HG02938 (cell line): ENCODE results near the gene SKI.

ENCODE experiments used
- ATAC-seq: cut with Tn5 transposase; IDR thresholded peaks from one replicate; pipeline ENCODE4 v1.9.1; 2021; ENCODE audit warnings: mild to moderate bottlenecking, moderate library complexity; ENCODE audit not compliant: unreplicated experiment

The SKI gene

DNA sequence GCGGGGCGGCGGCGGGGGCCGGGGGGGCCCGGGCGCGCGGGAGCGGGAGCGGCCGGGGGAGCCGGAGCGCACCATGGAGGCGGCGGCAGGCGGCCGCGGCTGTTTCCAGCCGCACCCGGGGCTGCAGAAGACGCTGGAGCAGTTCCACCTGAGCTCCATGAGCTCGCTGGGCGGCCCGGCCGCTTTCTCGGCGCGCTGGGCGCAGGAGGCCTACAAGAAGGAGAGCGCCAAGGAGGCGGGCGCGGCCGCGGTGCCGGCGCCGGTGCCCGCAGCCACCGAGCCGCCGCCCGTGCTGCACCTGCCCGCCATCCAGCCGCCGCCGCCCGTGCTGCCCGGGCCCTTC is 546 bp downstream of the SKI start:
- no peak for ATAC-seq

DNA sequence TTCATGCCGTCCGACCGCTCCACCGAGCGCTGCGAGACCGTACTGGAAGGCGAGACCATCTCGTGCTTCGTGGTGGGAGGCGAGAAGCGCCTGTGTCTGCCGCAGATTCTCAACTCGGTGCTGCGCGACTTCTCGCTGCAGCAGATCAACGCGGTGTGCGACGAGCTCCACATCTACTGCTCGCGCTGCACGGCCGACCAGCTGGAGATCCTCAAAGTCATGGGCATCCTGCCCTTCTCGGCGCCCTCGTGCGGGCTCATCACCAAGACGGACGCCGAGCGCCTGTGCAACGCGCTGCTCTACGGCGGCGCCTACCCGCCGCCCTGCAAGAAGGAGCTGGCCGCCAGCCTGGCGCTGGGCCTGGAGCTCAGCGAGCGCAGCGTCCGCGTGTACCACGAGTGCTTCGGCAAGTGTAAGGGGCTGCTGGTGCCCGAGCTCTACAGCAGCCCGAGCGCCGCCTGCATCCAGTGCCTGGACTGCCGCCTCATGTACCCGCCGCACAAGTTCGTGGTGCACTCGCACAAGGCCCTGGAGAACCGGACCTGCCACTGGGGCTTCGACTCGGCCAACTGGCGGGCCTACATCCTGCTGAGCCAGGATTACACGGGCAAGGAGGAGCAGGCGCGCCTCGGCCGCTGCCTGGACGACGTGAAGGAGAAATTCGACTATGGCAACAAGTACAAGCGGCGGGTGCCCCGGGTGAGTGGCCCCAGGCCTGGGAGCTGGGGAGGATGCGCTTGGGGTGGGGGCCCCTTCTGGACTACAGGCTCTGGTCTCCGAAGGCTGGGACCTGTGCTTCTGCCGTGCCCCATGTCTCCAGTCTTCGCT is 1.1 kb downstream of the SKI start:
- no peak for ATAC-seq

DNA sequence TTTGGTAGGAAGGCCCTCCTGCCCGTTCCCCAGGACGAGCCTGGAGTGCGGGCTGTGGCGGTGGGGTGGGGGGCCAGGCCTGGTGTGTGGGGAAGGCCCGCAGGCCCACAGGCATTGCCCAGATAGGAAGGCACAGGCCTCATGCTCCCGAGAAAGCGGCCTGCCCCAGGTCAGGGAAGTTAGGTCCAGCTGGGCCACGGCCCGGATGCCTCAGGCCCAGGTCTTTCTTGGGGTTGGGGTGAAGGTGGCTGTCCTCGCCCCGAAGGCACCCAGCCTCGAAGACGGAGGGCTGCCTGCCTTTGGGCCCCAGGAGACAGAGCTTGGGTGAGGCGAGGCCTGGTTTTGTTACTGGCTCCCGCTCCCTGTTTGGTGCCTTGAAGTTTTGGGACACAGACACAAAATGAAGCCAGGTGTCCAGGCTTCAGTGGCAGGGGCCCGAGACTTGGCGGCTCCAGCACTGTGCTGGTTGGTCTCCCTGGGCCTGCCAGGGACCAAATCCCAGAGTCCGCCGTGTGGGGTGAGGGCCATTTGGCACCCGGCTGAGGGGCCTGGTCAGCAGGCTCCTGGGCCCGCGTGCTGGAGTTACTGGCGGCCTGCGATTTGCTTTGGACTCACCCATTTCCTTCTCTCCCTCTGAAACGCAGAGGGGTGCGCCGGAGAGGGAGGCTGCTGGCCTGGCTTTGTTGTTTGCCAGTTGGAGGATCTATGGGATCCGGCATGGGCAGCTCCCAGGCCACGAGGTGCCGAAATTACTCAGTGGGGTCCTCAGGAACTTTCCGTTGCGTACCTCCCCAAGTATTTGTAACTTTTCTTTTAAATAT is 2.0 kb downstream of the SKI start:
- ATAC-seq, result no peak

DNA sequence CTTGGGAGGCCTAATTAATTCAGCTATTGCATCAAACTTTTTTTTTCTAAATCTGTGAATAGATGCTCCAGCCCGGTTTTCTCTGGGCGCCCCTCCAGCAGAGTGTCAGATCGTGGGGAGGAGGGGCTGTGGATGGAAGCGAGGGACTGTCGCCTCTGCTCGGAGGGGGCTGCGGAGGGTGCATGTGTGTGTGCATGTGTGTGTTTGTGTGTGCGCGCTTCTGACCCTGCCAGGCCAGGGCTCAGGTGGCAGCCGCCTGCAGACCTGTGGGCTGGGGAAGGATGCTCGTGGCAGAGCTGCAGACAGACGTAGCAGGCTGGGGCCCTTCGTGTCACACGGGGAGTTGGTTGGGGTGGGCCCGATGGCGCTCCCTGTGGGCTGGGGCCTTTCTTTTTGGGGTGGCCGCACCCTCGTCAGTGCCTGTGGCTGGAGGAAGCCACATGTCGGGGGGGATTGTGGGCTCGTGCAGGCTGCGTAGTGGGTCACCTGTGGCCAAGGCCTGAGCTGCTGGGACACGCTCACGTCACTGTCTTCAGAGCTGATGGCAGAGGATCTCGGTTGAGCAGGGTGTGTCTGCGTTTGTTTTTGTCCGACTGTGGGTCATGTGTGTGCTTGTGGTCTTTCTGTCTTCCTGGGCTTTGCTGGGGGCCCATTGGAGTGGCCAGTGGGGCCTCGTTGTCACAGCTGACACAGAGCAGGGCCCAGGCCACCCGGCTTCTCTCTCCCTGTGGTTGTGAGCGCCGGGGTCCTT is 2.8 kb downstream of the SKI start:
- no peak for ATAC-seq

DNA sequence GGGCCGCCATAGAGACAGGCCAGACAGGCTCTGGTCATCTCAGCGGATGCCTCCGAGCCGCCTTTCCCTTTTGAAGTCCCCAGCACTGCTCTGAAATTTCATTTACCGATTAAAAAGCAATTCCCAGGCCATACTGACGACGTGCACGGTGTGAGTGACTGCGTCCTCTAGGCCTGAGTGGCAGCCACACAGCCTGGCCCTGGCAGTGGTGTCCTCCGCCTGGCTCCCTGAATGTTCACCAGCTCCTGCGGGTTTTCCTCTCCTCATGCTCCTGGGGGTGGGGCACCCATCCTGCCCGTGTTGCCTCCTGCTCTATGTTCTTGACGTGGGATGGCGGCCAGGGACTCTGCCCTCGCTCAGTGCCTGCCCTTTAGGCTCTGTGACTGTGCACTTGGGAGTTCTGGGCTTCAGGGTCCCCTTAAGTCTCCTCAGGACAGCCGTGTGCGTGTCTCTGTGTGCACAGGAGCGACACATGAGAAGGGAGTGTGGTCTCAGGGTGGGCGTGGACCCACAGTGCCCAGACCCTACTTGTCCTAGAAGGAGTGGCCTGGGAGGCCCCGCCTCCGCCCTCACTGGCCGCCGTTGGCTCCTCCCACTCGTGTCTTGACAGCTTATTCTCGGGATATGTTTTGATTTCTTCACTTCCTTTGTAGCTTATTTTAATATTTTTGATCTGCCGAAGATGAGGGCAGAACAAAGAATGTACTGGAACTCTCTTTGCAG is 3.6 kb downstream of the SKI start:
- ATAC-seq, result no peak

DNA sequence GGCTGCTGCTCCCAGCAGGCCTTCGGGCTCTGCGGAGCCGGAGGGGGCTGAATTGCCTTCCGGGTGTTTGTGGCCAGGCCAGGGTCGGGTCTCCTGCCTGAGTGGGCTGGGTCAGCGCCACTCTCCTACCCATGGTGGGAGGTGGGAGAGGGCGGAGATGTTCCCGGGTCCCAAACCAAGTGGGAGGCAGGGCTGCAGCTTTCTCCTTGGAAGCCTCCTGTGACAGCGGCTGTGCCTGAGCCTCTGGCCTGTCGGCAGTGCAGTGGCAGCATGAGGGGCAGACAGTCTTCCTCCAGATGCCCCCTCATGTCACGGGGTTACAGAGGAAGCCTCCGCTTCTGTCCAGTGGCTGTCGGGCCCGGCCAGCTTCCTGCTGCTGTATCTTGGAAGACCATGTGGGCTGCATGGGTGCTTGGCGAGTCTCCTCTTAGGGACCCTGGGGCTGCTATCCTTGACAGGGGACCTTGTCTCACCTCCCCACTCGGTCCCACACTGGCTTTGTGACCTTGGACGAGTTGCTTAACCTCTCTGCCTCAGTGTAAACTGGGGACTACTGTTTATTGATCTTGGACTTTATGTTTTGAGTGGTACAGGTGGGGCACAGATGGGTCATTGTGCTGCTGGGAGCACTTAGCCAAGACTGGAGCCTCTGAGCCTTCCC is 4.3 kb downstream of the SKI start:
- ATAC-seq, result no peak

DNA sequence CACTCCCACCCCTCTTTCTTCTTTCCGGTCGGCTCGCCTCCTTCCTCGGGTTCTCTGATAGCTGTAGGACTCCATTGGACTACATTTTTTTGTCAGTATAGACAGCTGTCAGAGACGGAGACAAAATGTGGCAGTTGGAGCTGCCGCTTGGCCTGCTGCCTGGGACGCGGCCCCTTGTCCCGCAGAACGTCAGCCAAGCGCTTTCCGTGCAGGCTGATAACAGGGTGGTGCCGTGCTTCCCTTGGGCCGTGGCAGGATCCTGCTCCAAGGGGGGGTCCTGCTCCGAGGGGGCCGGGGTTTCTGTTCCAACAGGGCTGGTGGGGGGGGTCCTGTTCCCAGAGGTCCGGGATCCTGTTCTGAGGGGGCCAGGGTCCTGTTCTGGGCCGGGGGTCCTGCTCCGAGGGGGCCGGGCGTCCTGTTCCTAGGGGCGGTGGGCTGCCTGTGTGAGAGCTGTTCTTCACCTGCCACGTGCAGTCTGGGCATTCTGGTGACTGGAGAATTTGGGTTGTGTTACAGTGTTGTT is 4.9 kb downstream of the SKI start:
- ATAC-seq, result no peak

DNA sequence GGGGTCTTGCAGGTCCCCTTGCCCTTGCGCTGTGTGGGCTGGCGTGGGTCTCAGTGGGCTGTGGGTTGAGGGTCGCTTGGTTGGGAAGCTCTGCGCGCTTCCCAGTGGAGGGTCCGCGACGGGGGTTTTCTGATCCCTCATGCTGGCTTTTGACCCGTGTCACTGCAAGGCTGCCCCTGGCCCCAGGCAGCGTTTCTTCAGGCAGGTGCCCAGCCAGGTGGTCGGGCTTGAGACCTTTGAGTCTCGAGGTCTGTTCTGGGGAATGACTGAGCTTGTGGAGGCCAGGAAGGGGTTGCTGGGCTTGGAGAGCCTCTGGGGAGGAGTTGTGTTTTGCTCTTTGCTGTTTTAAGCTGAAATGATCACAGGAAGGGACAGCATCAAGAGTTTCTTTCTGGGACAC is 5.3 kb downstream of the SKI start:
- ATAC-seq, result no peak

DNA sequence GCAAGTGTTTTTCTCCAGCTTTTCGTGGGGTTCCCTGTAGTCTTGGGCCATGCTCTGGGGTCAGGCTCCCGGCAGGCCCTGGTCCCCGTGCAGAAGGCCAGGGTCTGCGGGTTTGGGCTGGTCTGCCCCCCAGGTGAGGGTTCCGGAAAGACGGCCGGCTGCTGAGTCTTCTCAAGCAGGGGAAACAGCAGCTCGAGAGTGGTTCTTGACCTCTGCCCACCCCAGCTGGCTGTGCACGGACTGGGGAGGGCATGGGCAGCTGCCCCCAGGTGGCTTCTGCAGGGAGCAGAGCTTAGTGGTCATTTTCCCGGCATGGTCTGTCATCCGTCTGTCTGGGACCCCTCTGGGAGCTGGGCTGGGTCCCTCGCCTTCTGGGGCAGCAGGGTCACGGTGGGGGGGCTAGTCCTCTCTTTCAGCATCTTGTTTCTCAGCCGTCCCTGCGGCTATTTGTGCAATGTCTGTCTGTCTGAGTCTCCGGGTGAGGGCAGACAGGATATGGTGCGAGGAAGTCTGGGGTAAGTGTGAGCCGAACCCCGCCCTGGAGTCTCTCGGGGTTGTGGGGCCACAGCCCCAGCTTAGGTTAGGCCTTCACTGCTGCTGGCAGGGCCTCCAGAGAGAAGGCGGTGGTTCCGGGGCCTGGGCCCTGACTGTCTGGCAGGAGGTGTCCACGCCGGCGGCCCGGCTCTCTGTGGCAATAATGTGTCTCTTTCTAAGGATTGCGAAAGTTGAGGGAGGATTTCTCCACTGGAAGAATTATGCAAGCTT is 6.1 kb downstream of the SKI start:
- ATAC-seq, result no peak

DNA sequence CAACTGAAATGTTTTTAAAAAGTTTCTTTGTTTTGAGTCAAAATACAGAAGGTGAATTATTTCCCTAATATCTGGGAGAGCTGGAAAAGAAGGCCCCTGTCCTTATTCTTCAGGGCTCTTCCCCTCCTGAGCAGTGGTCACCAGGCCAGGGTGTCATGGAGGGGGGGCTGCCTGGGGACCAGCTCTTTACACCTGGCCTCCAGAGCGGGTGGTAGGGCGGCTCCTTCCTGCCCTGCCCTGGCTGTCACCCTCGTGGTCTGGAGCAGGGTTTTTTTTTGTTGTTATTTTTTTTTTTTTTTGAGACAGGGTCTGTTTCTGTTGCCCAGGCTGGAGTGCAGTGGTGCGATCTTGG is 6.6 kb downstream of the SKI start:
- no peak for ATAC-seq

DNA sequence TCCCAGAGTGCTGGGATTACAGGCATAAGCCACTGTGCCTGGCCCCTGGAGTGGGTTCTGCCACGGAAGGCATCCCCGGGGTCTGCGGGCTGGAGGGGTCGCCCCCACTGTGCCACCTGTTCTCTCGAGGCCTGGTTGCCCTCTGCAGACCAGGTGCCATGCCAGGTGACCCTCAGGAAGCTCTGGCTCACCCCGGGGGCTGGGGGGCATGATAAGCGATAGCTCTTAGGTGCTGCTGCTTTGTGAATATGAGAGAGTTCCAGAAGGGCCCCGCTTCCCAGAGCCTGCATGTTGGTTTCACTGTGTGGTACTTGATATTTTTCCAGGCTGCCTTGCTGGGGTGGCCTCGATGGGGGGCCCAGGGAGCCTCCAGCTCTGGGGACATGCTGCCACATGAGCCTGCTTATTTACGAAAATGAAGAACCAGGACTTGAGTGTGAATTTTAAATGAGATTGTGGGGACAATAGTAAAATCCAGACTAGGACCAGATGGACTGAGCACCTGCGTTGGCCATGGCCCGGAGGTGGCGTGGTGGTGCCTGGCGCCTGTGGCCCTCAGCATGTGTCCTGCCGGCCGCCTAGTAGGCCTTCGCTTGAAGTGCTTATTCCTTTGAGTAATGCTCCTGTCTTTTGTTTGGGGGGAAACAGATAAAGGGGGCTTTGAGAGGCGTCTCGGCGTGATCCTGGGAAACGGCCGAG is 7.3 kb downstream of the SKI start:
- ATAC-seq, result no peak

DNA sequence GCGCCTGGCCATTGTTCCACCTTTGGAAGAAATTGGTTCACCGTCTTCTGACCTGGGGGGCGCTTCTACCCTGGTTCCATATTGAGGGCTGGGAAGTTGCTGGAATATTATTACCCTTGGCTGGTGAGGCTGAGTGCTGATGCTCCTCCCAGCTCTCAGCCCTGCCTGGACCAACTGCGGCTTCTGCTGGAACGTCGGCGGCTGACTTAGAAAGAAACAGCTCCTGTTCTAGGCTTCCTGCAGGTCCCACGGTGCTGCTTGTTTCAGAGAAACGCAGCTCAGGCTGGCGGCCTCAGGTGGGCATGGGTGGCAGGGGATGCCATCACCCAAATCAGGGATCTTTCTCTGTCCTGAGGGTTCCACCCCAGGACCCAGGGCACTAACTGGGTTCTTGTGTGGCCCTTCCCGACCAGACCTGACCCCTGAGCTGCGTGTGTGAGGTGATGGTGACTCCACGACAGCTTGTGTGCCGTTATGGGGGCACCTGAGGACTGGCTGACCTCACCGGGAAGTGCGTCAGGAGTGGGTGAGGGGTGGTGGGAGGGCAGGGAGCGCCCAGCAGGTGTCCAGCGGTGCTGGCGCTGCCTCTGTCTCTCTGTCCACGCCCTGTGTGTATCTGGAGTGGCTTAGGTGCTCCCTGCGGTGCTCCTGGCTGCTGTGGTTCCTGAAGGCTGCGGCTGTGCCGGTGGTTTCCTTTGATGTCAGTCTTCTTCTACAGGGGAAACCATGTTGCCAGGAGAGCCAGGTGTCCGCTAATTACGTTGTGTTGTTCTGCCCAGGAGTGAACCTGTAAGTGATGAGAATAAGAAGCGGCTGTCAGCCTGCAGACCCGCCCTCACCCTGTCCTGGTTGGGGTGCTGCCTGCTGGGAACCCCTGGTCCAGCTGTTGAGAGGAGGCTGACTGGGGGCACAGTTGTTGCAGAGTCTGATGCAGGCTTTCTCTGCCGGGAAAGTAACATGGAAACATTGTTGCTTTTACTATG is 8.9 kb downstream of the SKI start:
- ATAC-seq, result no peak

DNA sequence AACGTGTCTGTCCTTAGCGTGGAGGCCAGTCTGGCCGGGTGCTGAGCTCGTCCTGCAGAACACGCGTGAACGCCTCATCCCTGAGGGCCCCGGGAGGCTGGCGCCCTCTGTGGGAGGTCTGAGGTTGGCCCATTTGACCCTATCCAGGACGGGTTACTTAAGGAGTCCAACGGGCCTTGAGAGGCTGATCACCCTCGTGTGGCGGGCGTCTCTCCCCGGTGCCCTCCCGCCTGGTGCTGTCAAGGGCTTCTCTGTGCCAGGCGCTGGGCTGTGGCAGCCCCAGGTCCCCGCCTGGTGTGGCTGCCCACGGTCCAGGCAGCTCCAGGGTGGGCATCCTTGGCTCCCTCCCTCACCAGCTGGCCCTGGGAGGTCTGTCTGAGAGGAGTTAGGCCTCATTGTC is 9.7 kb downstream of the SKI start:
- ATAC-seq, result no peak

DNA sequence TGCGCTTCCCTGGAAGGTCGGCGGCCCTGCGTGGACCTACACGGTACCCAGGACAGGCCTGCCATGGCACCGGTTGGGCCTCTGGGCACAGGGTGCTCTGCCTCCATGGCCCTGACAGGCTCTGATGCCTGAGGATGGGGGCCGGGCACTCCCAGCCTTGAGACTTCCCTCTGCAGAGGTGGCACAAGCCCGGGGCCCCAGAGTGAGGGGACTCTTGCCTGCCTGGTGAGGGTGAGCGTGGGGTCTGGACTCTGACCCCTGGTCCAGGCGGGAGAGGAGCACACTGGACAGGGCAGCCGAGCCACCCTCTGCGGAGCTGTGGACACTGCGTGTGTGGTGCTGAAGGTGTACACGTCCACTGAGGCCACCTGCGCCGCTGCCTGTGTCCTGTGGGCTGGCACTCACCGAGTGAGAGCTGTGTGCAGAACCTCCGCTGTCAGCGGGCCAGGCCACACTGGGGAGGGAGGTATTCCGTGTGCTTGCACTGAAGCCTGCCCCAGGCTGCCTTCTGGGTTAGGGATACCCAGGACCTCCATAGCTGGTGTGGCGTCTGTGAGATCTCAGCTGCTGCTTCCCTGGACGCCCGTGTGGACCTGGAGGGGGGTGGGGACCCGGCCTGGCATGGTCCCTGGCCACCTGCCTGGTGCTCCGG is 10.4 kb downstream of the SKI start:
- no peak for ATAC-seq

DNA sequence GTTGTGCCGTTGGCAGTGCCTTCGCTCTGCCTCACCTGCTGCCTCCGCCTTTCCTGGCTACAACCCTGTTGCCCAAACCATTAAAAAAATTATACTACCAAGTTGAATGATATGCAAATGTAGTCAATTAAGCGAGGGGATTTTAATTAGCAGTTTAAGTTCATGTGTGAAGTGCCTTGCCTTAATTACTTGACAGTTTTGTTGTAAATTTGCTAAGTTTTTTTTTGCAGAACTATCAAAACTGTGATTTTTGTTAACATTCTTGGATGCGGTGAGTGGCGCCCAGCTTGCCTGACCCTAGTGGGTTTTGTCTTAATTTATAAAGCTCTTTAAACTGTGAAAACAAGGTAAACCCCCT is 10.9 kb downstream of the SKI start:
- ATAC-seq, result no peak

DNA sequence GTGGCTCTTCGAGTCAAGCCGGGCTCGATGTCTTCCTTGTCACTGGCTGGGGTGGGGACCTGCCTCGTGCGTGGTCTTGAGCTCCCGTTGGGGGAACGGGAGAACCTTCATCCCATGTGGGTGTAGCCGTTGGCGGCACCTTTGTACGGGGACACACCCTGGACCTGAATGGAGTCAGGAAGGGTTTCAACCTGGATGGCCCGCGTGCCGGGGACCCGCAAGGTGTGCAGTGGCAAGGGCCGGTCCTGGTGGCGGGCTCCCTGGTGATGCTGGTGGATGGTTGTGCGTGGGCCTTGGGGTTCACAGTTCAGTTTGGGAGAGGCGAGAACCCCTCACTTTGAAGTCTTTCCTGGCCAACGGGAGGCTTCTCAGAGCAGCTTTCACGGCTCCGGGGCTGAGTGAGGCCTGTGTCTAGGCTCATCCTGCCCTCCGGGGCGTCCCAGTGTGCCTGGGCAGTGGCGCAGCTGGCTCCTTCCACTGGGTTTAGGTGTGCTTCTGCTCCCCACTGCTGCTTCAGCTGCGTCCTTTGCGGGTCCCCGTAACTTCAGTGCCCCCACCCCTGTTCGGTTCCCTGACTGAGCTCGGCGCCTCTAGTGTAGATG is 11.4 kb downstream of the SKI start:
- ATAC-seq, result no peak
